Fibroblast of the conjunctiva (primary cell): ENCODE measurements around the gene TACR1.
"Not testable (repeated sequence)": the region's sequence is repeated elsewhere in the genome, so short reads cannot be mapped to it uniquely, and the experiment has no call there.

Source experiments
- DNase-seq: peaks from one replicate; pipeline ENCODE4 v3.0.0-alpha.2; 2010; ENCODE audit warnings: low read depth

The TACR1 gene

GRCh38 chr2:75146221-75146605, 53.1 kb downstream of the TACR1 start:
- DNase-seq = not testable (repeated sequence)

GRCh38 chr2:75142081-75142480, 57.2 kb downstream of the TACR1 start:
- peak; percentile 61 for DNase-seq

GRCh38 chr2:75140288-75140687, 59.0 kb downstream of the TACR1 start:
- DNase-seq = no peak

GRCh38 chr2:75139171-75139570, 60.1 kb downstream of the TACR1 start:
- no peak for DNase-seq

- no peak for DNase-seq
Observed at GRCh38 chr2:75138528-75138927, 60.8 kb downstream of the TACR1 start.

- no peak for DNase-seq
Observed at GRCh38 chr2:75135776-75136400, 63.4 kb downstream of the TACR1 start.

- no peak for DNase-seq
Observed at GRCh38 chr2:75134860-75135259, 64.5 kb downstream of the TACR1 start.

- DNase-seq = no peak
Observed at GRCh38 chr2:75133621-75134570, 65.4 kb downstream of the TACR1 start.

- DNase-seq = no peak
Observed at GRCh38 chr2:75130171-75130570, 69.1 kb downstream of the TACR1 start.

GRCh38 chr2:75123876-75124275, 75.4 kb downstream of the TACR1 start:
- DNase-seq = no peak

- no peak for DNase-seq
Observed at GRCh38 chr2:75113231-75113869, 86.0 kb downstream of the TACR1 start.

GRCh38 chr2:75108937-75109482, 90.3 kb downstream of the TACR1 start:
- no peak for DNase-seq

- no peak for DNase-seq
Observed at GRCh38 chr2:75102011-75102410, 97.3 kb downstream of the TACR1 start.

- DNase-seq = no peak
Observed at GRCh38 chr2:75100801-75101151, 98.5 kb downstream of the TACR1 start.

- no peak for DNase-seq
Observed at GRCh38 chr2:75100011-75100800, 99.1 kb downstream of the TACR1 start.

GRCh38 chr2:75099521-75099922, 99.8 kb downstream of the TACR1 start:
- no peak for DNase-seq

- DNase-seq = peak; percentile 9
Observed at GRCh38 chr2:75098856-75099255, 100.5 kb downstream of the TACR1 start.

- no peak for DNase-seq
Observed at GRCh38 chr2:75097831-75098230, 101.5 kb downstream of the TACR1 start.

GRCh38 chr2:75094405-75094804, 104.9 kb downstream of the TACR1 start:
- DNase-seq = no peak

- DNase-seq = no peak
Observed at GRCh38 chr2:75090770-75091515, 108.4 kb downstream of the TACR1 start.

GRCh38 chr2:75089471-75089870, 109.8 kb downstream of the TACR1 start:
- no peak for DNase-seq
